Measurements from ENCODE around the gene RBP4.
"Not testable (repeated sequence)": the region's sequence is repeated elsewhere in the genome, so short reads cannot be mapped to it uniquely, and the experiment has no call there.

Gene RBP4

DNA sequence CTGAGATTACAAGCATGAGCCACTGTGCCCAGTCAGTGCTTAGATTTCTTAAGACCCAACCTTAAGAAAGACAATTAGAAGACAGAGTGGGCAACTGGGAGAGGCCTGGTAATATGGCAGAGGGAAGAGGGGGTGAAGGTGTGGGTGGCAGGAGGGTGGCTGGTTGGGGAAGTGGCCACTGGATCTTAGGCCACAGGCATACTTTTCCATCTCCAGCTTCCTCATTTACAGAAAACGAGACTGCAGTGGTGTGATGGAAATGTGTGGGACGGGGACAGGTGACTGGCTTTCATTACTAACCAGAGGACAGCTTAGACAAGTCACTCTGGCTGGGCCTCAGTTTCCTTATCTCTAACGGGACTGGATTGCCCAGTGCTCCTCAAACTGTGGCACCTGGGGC is 35.6 kb downstream of the RBP4 start:
- DNase-seq = no peak

DNA sequence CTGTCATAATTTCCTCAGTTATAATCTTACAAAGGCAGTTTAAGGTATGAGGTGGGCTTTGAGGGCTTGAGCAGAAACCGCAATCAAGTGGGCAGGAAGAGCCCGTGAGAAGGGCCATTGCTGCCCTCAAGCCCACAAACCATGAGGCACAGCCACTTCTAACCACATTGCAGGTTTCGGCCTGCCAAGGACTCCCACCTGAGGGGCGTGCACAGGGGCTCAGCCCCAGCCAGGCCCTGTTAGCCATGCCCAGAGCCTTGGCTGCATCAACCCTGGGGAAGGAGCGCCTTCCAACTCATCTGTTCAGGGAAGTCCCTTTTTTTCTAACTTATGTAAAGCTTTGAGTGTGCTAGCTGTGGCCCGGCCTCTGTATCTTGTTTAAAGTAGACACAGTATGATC is 40.5 kb downstream of the RBP4 start:
- no peak for DNase-seq

GRCh38 chr10:93559490-93559889 is 41.5 kb downstream of the RBP4 start:
- no peak for DNase-seq

DNA sequence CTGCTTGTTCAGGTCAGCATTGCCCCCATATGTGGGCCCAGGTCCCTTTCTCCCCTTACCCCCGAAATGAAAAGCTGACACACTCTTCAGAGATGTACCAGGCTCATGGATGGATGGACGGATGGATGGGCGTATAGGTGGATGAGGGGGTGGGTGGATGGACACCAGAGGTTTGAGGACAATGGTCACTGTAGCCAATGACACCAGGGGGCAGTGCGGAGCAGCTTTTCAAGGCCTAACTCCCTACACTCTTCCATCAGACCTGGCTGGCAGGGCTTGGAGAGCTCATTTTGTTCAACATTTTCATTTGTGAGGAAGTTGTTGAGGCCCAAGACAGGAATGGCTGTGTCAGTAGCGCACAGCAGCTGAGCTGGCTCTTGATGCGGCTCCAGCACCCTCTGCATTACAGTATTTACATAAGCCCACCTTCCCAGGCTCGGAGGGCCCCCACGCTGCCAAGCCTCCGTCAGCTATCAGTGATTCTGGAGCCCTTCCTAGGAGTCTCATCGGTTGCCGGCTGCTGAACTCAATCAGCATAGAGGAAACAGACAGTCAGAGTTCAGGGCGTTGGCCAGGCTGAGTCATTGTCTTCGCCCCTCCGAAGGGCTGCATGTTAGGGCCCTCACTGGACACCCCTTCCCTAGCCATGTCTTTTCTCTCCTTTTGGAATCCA is 46.1 kb downstream of the RBP4 start:
- peak; percentile 45 for DNase-seq

DNA sequence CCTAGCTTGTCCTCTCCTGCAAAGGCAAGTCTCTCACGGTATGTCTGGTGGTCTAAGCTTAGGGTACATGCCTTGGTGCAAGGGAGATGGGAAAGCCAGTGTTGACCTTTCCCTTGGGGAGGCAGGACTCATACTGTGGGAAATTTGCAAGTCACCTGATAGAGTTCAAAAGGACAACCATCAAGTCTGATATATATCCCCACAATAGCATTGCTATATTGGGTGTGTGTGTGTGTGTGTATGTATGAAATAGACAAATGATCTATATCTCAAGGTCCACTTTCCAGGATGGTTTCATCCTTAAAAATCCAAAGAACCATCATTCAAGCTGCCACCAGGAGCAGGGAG is 46.7 kb downstream of the RBP4 start:
- no peak for DNase-seq

- no peak for DNase-seq
Measured at GRCh38 chr10:93553482-93554315, 47.3 kb downstream of the RBP4 start.

DNA sequence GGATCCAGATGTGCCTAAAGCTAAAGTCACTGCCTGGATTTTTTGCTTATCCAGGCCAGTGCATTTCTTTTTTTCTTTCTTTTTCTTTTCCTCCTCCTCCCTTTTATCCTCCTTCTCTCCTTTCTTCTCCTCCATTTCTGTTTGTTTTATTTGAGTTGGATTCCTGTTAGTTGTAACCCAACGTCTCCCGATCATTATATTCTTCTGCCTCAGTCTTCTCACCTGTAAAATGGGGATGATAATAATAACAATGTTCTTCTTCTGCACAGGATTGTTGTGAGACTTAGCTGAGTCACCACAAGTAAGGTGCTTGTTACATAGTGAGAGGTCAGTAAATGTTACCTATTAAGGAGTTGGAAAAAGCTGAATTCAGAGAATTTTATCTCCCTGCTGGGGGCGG is 48.3 kb downstream of the RBP4 start:
- no peak for DNase-seq

- no peak for DNase-seq
Measured at GRCh38 chr10:93550606-93551005, 50.4 kb downstream of the RBP4 start.

- DNase-seq = no peak
Measured at GRCh38 chr10:93548376-93549071, 52.5 kb downstream of the RBP4 start.

DNA sequence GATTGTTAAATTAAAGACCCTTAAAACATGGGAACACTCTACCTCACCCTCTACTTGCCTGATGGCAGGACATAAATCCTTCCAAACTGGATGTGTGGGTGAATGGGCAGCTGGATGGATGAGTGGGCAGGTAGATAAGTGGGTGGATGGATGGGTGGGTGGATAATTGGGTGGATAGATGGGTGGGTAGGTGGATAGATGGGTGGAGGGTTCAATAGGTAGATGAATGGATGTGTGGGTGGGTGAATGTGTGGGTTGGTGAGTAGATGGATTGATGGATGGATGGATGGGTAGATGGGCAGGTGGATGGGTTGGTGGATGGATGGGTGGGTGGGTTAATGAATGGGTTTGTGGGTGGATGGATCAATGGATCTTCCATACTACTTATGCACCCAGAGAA is 53.5 kb downstream of the RBP4 start:
- DNase-seq = no peak

DNA sequence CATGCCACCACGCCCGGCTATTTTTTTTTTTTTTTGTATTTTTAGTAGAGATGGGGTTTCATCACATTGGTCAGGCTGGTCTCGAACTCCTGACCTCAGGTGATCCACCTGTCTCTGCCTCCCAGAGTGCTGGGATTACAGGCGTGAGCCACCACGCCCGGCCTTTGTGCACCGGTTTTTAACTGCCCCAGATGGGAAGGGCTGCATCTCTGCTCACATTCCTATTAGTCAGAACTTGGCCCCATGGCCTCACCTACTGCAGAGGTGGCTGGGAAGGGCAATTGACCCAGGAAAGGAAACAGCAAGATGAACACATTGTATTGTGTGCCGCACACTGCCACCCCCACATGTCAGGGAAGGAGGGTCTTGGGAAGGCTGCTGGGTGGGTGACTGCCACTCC is 54.0 kb downstream of the RBP4 start:
- DNase-seq = not testable (repeated sequence)

GRCh38 chr10:93542358-93542791 is 58.7 kb downstream of the RBP4 start:
- no peak for DNase-seq

All from CD4-positive, alpha-beta T cell treated with Interleukin-17A for 1 hour (primary cell).